IMR-90 (cell line): ENCODE measurements around the gene RARB. TPM values are rescaled to one million over a fixed set of nuclear protein-coding genes. Genes with fewer than 3 reads are reported as not detected.

ENCODE experiments used
- ATAC-seq: fragments of 200-7000 bp; cut with Tn5 transposase; 2 replicates; pipeline ENCODE4 v1.9.1; 2020; ENCODE audit warnings: low read depth, mild to moderate bottlenecking, moderate library complexity
- BruUV-seq: library from RNA; stranded (reverse); fragments of 400-500 nt; replicated peaks from 2 replicates; lab custom pipeline; 2021; lab: Mats Ljungman, UMichigan
- CTCF ChIA-PET: fragments of 300-600 bp; formaldehyde crosslinking; extraction: SDS; loops from one replicate; lab custom pipeline; 2021; ENCODE audit warnings: antibody characterized with exemption; lab: Yijun Ruan, JAX
- POLR2A ChIA-PET: fragments of 300-600 bp; sonication (Branson Sonifier 250); formaldehyde crosslinking; loops from one replicate; lab custom pipeline; 2022; ENCODE audit warnings: antibody characterized with exemption; ENCODE audit not compliant: unreplicated experiment; lab: Charles Lee
- DNase-seq: peaks from one replicate; pipeline ENCODE4 v3.0.0; 2013
- H2AFZ ChIP-seq: replicated peaks from 2 replicates; pipeline ENCODE3; 2013; ENCODE audit warnings: low read length, mild to moderate bottlenecking; ENCODE audit not compliant: poor library complexity
- H2AK5ac ChIP-seq: 2 replicates; pipeline ENCODE4 v1.6.1; 2013; ENCODE audit warnings: low read depth, low read length, inconsistent platforms
- H2AK9ac ChIP-seq: replicated peaks from 2 replicates; pipeline ENCODE3; 2013; ENCODE audit warnings: mild to moderate bottlenecking, low read depth, low read length, moderate library complexity; ENCODE audit not compliant: poor library complexity
- H2BK120ac ChIP-seq: 2 replicates; pipeline ENCODE4 v1.6.1; 2013; ENCODE audit warnings: low read depth, low read length, inconsistent platforms
- H2BK15ac ChIP-seq: 3 replicates; pipeline ENCODE4 v1.6.1; 2013; ENCODE audit warnings: low read depth, low read length, inconsistent platforms
- H2BK20ac ChIP-seq: 2 replicates; pipeline ENCODE4 v1.6.1; 2013; ENCODE audit warnings: low read depth, mild to moderate bottlenecking, inconsistent platforms, low read length, moderate library complexity
- H2BK5ac ChIP-seq: 2 replicates; pipeline ENCODE4 v1.6.1; 2013; ENCODE audit warnings: mild to moderate bottlenecking, low read depth, low read length, inconsistent platforms; ENCODE audit not compliant: poor library complexity, severe bottlenecking
- H3K14ac ChIP-seq: replicated peaks from 2 replicates; pipeline ENCODE4 v1.6.1; 2013; ENCODE audit warnings: low read depth, low read length, inconsistent platforms
- H3K18ac ChIP-seq: 2 replicates; pipeline ENCODE4 v1.6.1; 2013; ENCODE audit warnings: low read depth, low read length, control low read depth
- H3K23ac ChIP-seq: 2 replicates; pipeline ENCODE4 v1.6.1; 2013; ENCODE audit warnings: low read depth, low read length, inconsistent platforms
- H3K27ac ChIP-seq: 2 replicates; pipeline ENCODE4 v1.5.1; 2013; ENCODE audit warnings: mild to moderate bottlenecking, control low read depth, low read length; ENCODE audit not compliant: insufficient read depth
- H3K27me3 ChIP-seq: 2 replicates; pipeline ENCODE4 v1.6.1; 2013; ENCODE audit warnings: low read length; ENCODE audit not compliant: control insufficient read depth, insufficient read depth
- H3K36me3 ChIP-seq: 2 replicates; pipeline ENCODE4 v1.6.1; 2013; ENCODE audit warnings: low read length, mixed read lengths; ENCODE audit not compliant: control insufficient read depth, insufficient read depth
- H3K4ac ChIP-seq: 2 replicates; pipeline ENCODE4 v1.6.1; 2013; ENCODE audit warnings: low read depth, low read length, inconsistent platforms
- H3K4me1 ChIP-seq: 2 replicates; pipeline ENCODE4 v1.6.1; 2013; ENCODE audit warnings: low read length, mixed read lengths; ENCODE audit not compliant: control insufficient read depth, insufficient read depth
- H3K4me2 ChIP-seq: 2 replicates; pipeline ENCODE4 v1.6.1; 2013; ENCODE audit warnings: low read depth, mild to moderate bottlenecking, control low read depth, low read length, moderate library complexity
- H3K4me3 ChIP-seq: 2 replicates; pipeline ENCODE4 v1.5.1; 2013; ENCODE audit warnings: low read depth, mild to moderate bottlenecking, control low read depth, low read length, moderate library complexity; ENCODE audit not compliant: insufficient read depth
- H3K56ac ChIP-seq: 2 replicates; pipeline ENCODE4 v1.6.1; 2013; ENCODE audit warnings: low read length, inconsistent platforms; ENCODE audit not compliant: insufficient read depth; ENCODE audit errors: extremely low read depth
- H3K79me1 ChIP-seq, 2 experiments: 2 replicates each; pipeline ENCODE4 v1.6.1; 2013; ENCODE audit warnings: low read length in 2 of 2, inconsistent platforms in 1 of 2, low read depth in 1 of 2
- H3K9ac ChIP-seq: 2 replicates; pipeline ENCODE4 v1.6.1; 2013; ENCODE audit warnings: low read depth, low read length, control low read depth
- H3K9me1 ChIP-seq: 2 replicates; pipeline ENCODE4 v1.6.1; 2013; ENCODE audit warnings: low read length, inconsistent platforms; ENCODE audit not compliant: insufficient read depth
- H3K9me3 ChIP-seq: 2 replicates; pipeline ENCODE4 v1.6.1; 2013; ENCODE audit warnings: low read length; ENCODE audit not compliant: control insufficient read depth, insufficient read depth
- H4K20me1 ChIP-seq: 2 replicates; pipeline ENCODE4 v1.6.1; 2013; ENCODE audit warnings: low read length, inconsistent platforms; ENCODE audit not compliant: insufficient read depth
- H4K5ac ChIP-seq: 2 replicates; pipeline ENCODE4 v1.6.1; 2013; ENCODE audit warnings: mild to moderate bottlenecking, low read depth, low read length, control low read depth
- H4K8ac ChIP-seq, 2 experiments: 2 replicates each; pipeline ENCODE4 v1.6.1; 2013; ENCODE audit warnings: low read depth in 2 of 2, low read length in 2 of 2, control low read depth in 1 of 2, inconsistent platforms in 1 of 2
- H4K91ac ChIP-seq: 2 replicates; pipeline ENCODE4 v1.6.1; 2013; ENCODE audit warnings: low read depth, low read length, inconsistent platforms; ENCODE audit not compliant: insufficient read depth
- BHLHE40 ChIP-seq: fragments of 150-350 bp; IDR thresholded peaks from 2 replicates; pipeline ENCODE4 v1.6.1; 2016; ENCODE audit warnings: mild to moderate bottlenecking, low read depth, low read length
- CEBPB ChIP-seq: IDR thresholded peaks from 2 replicates; pipeline ENCODE4 v1.6.1; 2012; ENCODE audit warnings: low read depth, low read length, improper control_type of control experiment
- CHD1 ChIP-seq: IDR thresholded peaks from 2 replicates; pipeline ENCODE4 v1.6.1; 2012; ENCODE audit warnings: low read depth, low read length, improper control_type of control experiment
- FOS ChIP-seq: fragments of 150-350 bp; IDR thresholded peaks from 2 replicates; pipeline ENCODE4 v1.6.1; 2016; ENCODE audit warnings: low read depth, low read length
- MAFK ChIP-seq: IDR thresholded peaks from 2 replicates; pipeline ENCODE4 v1.6.1; 2012; ENCODE audit warnings: low read depth, low read length, improper control_type of control experiment
- NFE2L2 ChIP-seq: fragments of 150-350 bp; IDR thresholded peaks from 2 replicates; pipeline ENCODE4 v1.6.1; 2016; ENCODE audit warnings: low read depth, mild to moderate bottlenecking, low read length
- RAD21 ChIP-seq: IDR thresholded peaks from 2 replicates; pipeline ENCODE4 v1.6.1; 2012; ENCODE audit warnings: low read length, improper control_type of control experiment
- RFX5 ChIP-seq: IDR thresholded peaks from 2 replicates; pipeline ENCODE4 v1.8.0; 2012; ENCODE audit warnings: low read depth, mild to moderate bottlenecking, low read length, moderate library complexity
- SMC3 ChIP-seq: fragments of 150-350 bp; IDR thresholded peaks from 2 replicates; pipeline ENCODE4 v1.6.1; 2016; ENCODE audit warnings: low read depth, mild to moderate bottlenecking, antibody characterized with exemption, low read length, moderate library complexity
- USF2 ChIP-seq: fragments of 150-350 bp; IDR thresholded peaks from 2 replicates; pipeline ENCODE4 v1.6.1; 2017; ENCODE audit warnings: mild to moderate bottlenecking, antibody characterized with exemption, low read length, low read depth
- WGBS, 2 experiments: methylation state at CpG; one replicate each; pipeline versions ENCODE4 v1.1.5 to v1.1.7; 2013; ENCODE audit warnings: missing lambda C conversion rate in 2 of 2; ENCODE audit not compliant: insufficient read length in 1 of 2; ENCODE audit errors: extremely low coverage in 2 of 2; 5-methylcytosine and 5-hydroxymethylcytosine counted together
- dilution Hi-C: fragments of 300-500 bp; cut with HindIII; formaldehyde crosslinking; loops from one replicate; pipeline ENCODE4 v1.14.3; 2018; ENCODE audit warnings: low sequenced_read_pairs; ENCODE audit not compliant: unreplicated experiment
- in situ Hi-C: fragments of 300-500 bp; cut with MboI; formaldehyde crosslinking; loops from 3 replicates; pipeline ENCODE4 v1.14.3; 2019; ENCODE audit warnings: low sequenced_read_pairs, inconsistent platforms, mixed read lengths
- intact Hi-C: fragments of 100-400 bp; cut with micrococcal nuclease; formaldehyde crosslinking; loops from 2 replicates; pipeline ENCODE4 v1.10.0; 2022
- polyA plus RNA-seq, 3 experiments: library from polyadenylated mRNA; depleted of rRNA; stranded (reverse); fragments of >200 nt; gene quantifications; 2 replicates each; pipeline ENCODE4 v1.2.3, GENCODE V29; 2012; ENCODE audit warnings: low replicate concordance in 1 of 3
- total RNA-seq: library from RNA; depleted of rRNA; stranded (reverse); fragments of >200 nt; gene quantifications from 2 replicates; pipeline ENCODE4 v1.2.3, GENCODE V29; 2012
- TF ChIP-seq, protein P1 (sequence below): fragments of 150-350 bp; IDR thresholded peaks from 2 replicates; pipeline ENCODE4 v1.6.1; 2016; ENCODE audit warnings: low read depth, mild to moderate bottlenecking, low read length, moderate library complexity, borderline replicate concordance

Gene RARB
- total and polyA plus RNA-seq, 2 of the 4 experiments (the other 2 are of a cell fraction), result 0.53 to 1.4 TPM

- Histone ChIP-seq H3K36me3 (no peaks in the 10 kb centered on the region), H2BK5ac (no peak overlapping the region), H2AK5ac (no peak overlapping the region), H4K5ac (no peak overlapping the region), H3K27ac (no peak overlapping the region), H3K4me1 (no peaks in the 10 kb centered on the region), H2AFZ (no peak overlapping the region), H4K20me1 (no peaks in the 10 kb centered on the region), H3K4me2 (no peak overlapping the region), H4K91ac (no peak overlapping the region), H3K27me3 (peaks cover 25% of the 10 kb centered on the region), H3K18ac (no peak overlapping the region), H2BK120ac (no peak overlapping the region), H2BK20ac (no peak overlapping the region), H3K9ac (no peak overlapping the region), H3K9me3 (no peaks in the 10 kb centered on the region), H3K14ac (no peak overlapping the region), H2BK15ac (no peak overlapping the region), H3K23ac (no peak overlapping the region), H3K4ac (no peak overlapping the region), H3K56ac (no peak overlapping the region), H4K8ac (no peak overlapping the region), H2AK9ac (no peak overlapping the region), H3K4me3 (no peak overlapping the region), H3K9me1 (no peaks in the 10 kb centered on the region), H3K79me1 (no peaks in the 10 kb centered on the region)
- DNase-seq (no peak), ATAC-seq (no peak)
- dilution Hi-C loops (no loop called here), intact Hi-C loops (no loop called here), in situ Hi-C loops (no loop called here)
- no TSS peak for BruUV-seq
- CTCF ChIA-PET, result no interaction called here
- WGBS, 2 experiments, result 38% methylated on average over 2 of the region's 6 CpGs; no CpG with 5 or more reads in 1 of the 2 experiments
- POLR2A ChIA-PET, result no interaction called here
- TF ChIP-seq SMC3 (no peak), USF2 (no peak), RAD21 (no peak), CHD1 (no peak), NFE2L2 (no peak), FOS (no peak), CEBPB (no peak), RFX5 (no peak), MAFK (no peak), BHLHE40 (no peak)
- TF ChIP-seq, protein P1, sequence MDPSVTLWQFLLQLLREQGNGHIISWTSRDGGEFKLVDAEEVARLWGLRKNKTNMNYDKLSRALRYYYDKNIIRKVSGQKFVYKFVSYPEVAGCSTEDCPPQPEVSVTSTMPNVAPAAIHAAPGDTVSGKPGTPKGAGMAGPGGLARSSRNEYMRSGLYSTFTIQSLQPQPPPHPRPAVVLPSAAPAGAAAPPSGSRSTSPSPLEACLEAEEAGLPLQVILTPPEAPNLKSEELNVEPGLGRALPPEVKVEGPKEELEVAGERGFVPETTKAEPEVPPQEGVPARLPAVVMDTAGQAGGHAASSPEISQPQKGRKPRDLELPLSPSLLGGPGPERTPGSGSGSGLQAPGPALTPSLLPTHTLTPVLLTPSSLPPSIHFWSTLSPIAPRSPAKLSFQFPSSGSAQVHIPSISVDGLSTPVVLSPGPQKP, result no peak
Observed at GRCh38 chr3:25430935-25431770, 3.1 kb downstream of the RARB start.
